ENCODE results near the gene CCL20. TPM values are rescaled to one million over a fixed set of nuclear protein-coding genes. Genes with fewer than 3 reads are reported as not detected.

Gene CCL20
- total and polyA plus RNA-seq, 2 donors from 2014 or later = 2.5 to 2.7 TPM

GRCh38 chr2:227813229-227813561 lies 447 bp upstream of the CCL20 start:
- Histone ChIP-seq H3K4me1 (ENCODE audit: control insufficient read depth in 2 of 3, insufficient read depth in 2 of 3, low read depth in 1 of 3, low read length in 3 of 3) (peaks cover 0 to 5% (median 0%) of the 10 kb centered on the region in 3 donors), H3K36me3 (ENCODE audit: control insufficient read depth in 2 of 3, insufficient read depth in 3 of 3, low read length in 3 of 3) (no peaks in the 10 kb centered on the region), H3K27me3 (ENCODE audit: control insufficient read depth, insufficient read depth, low read length) (no peaks in the 10 kb centered on the region), H3K9me3 (ENCODE audit: control insufficient read depth in 2 of 3, insufficient read depth in 1 of 3, low read length in 3 of 3) (no peaks in the 10 kb centered on the region), H3K4me3 (ENCODE audit: low read length in 3 of 3) (no peak overlapping the region), H3K27ac (ENCODE audit: low read depth in 2 of 2, low read length in 2 of 2) (peak overlapping the region in 1 of 2 donors; percentile 10), H3K9ac (ENCODE audit: low read length in 3 of 3) (no peak overlapping the region)
- TF ChIP-seq CTCF (IDR thresholded peaks at IDR 0.05; ENCODE audit: borderline replicate concordance, extremely low read depth, insufficient read depth) = no peak
- peak in 1 of 5 donors; percentile 18 for DNase-seq
- intact Hi-C loops (cut with DNase I) = no loop called here
- no peak for FAIRE-seq

- no peak overlapping the region for H3K4me3 ChIP-seq (ENCODE audit: low read length in 3 of 3)
- FAIRE-seq (no peak), DNase-seq (no peak)
- no peaks in the 10 kb centered on the region for H3K9me3 ChIP-seq (ENCODE audit: control insufficient read depth in 2 of 3, insufficient read depth in 1 of 3, low read length in 3 of 3)
- H3K9ac ChIP-seq (ENCODE audit: low read length in 3 of 3) = no peak overlapping the region
- intact Hi-C loops (cut with DNase I) = no loop called here
- H3K4me1 ChIP-seq (ENCODE audit: control insufficient read depth in 2 of 3, insufficient read depth in 2 of 3, low read depth in 1 of 3, low read length in 3 of 3) = peaks cover 0 to 13% (median 8%) of the 10 kb centered on the region in 3 donors
- H3K36me3 ChIP-seq (ENCODE audit: control insufficient read depth in 2 of 3, insufficient read depth in 3 of 3, low read length in 3 of 3) = no peaks in the 10 kb centered on the region
- TF ChIP-seq CTCF (IDR thresholded peaks at IDR 0.05; ENCODE audit: borderline replicate concordance, extremely low read depth, insufficient read depth) = no peak
- no peaks in the 10 kb centered on the region for H3K27me3 ChIP-seq (ENCODE audit: control insufficient read depth, insufficient read depth, low read length)
- H3K27ac ChIP-seq (ENCODE audit: low read depth in 2 of 2, low read length in 2 of 2) = no peak overlapping the region
Observed at GRCh38 chr2:227815066-227815465, 1.4 kb downstream of the CCL20 start.

- H3K4me3 ChIP-seq (ENCODE audit: low read length in 3 of 3) = no peak overlapping the region
- no peaks in the 10 kb centered on the region for H3K27me3 ChIP-seq (ENCODE audit: control insufficient read depth, insufficient read depth, low read length)
- H3K9me3 ChIP-seq (ENCODE audit: control insufficient read depth in 2 of 3, insufficient read depth in 1 of 3, low read length in 3 of 3) = no peaks in the 10 kb centered on the region
- DNase-seq (no peak), FAIRE-seq (no peak)
- H3K27ac ChIP-seq (ENCODE audit: low read depth in 2 of 2, low read length in 2 of 2) = no peak overlapping the region
- intact Hi-C loops (cut with DNase I) = no loop called here
- no peak for TF ChIP-seq CTCF (IDR thresholded peaks at IDR 0.05; ENCODE audit: borderline replicate concordance, extremely low read depth, insufficient read depth)
- H3K36me3 ChIP-seq (ENCODE audit: control insufficient read depth in 2 of 3, insufficient read depth in 3 of 3, low read length in 3 of 3) = no peaks in the 10 kb centered on the region
- no peak overlapping the region for H3K9ac ChIP-seq (ENCODE audit: low read length in 3 of 3)
- H3K4me1 ChIP-seq (ENCODE audit: control insufficient read depth in 2 of 3, insufficient read depth in 2 of 3, low read depth in 1 of 3, low read length in 3 of 3) = peaks cover 0 to 13% (median 8%) of the 10 kb centered on the region in 3 donors
Observed at GRCh38 chr2:227816507-227817294, 3.1 kb downstream of the CCL20 start.
